B cell (primary cell): Measurements from ENCODE around the gene ACYP1.

ENCODE experiments used
- CTCF ChIP-seq: fragments of 200-600 bp; IDR thresholded peaks from one replicate; pipeline ENCODE4 v1.8.0; 2022; ENCODE audit warnings: antibody characterized with exemption, mild to moderate bottlenecking
- EZH2 ChIP-seq: IDR thresholded peaks from 2 replicates; pipeline ENCODE4 v1.6.1; 2012; ENCODE audit warnings: borderline replicate concordance, low read depth, mild to moderate bottlenecking, moderate library complexity, low read length; ENCODE audit not compliant: insufficient read depth, poor library complexity, severe bottlenecking

GRCh38 chr14:75010472-75011093 lies 53.2 kb downstream of the ACYP1 start:
- TF ChIP-seq CTCF (no peak), EZH2 (no peak)
